Measurements from ENCODE around the gene COL20A1. TPM values are rescaled to one million over a fixed set of nuclear protein-coding genes. Genes with fewer than 3 reads are reported as not detected.
A peak's percentile ranks its signal among the peaks of the same experiment; 100 is the strongest.

COL20A1 gene
- total and polyA plus RNA-seq, 2 donors (not counting 1 experiment from before 2014, with no cell fraction given): not detected

DNA sequence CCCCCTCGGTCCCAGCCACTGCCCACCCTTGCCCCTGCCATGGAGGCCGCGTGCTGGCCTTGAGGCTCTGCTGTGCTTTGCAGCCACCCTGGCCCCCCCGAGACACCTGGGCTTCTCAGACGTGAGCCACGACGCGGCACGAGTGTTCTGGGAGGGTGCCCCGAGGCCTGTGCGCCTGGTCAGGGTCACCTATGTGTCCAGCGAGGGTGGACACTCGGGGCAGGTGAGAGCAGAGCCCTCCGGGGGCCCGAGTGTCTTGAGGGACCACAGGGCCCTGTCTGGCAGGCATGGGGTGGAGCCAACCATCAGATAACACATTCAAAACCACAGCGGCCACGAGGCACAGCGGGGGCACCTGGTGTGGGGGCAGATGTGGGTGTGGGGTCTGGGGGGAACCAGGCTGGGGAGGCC is 18.9 kb downstream of the COL20A1 start:
- H3K4me3 ChIP-seq (replicated peaks in 1 of 4; ENCODE audit: control extremely low read depth in 1 of 4, insufficient read depth in 1 of 4, low read depth in 3 of 4, low read length in 4 of 4): no peak overlapping the region
- no peaks in the 10 kb centered on the region for H3K9me3 ChIP-seq (ENCODE audit: control insufficient read depth, insufficient read depth, low read depth, low read length)
- no peaks in the 10 kb centered on the region for H4K20me1 ChIP-seq (ENCODE audit: control insufficient read depth, extremely low read depth, insufficient read depth, low read length)
- no peak overlapping the region for H2AFZ ChIP-seq (ENCODE audit: low read length)
- H3K27ac ChIP-seq (ENCODE audit: insufficient read depth, low read length): no peak overlapping the region
- H3K4me1 ChIP-seq (ENCODE audit: control insufficient read depth, extremely low read depth, insufficient read depth, low read length): no peaks in the 10 kb centered on the region
- no peak for TF ChIP-seq EZH2 (IDR thresholded peaks at IDR 0.05; ENCODE audit: low read length, missing control alignments)
- TF ChIP-seq, protein P1, sequence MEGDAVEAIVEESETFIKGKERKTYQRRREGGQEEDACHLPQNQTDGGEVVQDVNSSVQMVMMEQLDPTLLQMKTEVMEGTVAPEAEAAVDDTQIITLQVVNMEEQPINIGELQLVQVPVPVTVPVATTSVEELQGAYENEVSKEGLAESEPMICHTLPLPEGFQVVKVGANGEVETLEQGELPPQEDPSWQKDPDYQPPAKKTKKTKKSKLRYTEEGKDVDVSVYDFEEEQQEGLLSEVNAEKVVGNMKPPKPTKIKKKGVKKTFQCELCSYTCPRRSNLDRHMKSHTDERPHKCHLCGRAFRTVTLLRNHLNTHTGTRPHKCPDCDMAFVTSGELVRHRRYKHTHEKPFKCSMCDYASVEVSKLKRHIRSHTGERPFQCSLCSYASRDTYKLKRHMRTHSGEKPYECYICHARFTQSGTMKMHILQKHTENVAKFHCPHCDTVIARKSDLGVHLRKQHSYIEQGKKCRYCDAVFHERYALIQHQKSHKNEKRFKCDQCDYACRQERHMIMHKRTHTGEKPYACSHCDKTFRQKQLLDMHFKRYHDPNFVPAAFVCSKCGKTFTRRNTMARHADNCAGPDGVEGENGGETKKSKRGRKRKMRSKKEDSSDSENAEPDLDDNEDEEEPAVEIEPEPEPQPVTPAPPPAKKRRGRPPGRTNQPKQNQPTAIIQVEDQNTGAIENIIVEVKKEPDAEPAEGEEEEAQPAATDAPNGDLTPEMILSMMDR (conservative IDR thresholded peaks at IDR 0.05 in 1 of 2, IDR thresholded peaks at IDR 0.05 in 1 of 2; ENCODE audit: low read depth in 1 of 2, low read length in 2 of 2): no peak
- H3K36me3 ChIP-seq (ENCODE audit: control insufficient read depth, insufficient read depth, low read length): no peaks in the 10 kb centered on the region
- H3K27me3 ChIP-seq (ENCODE audit: control insufficient read depth, insufficient read depth, low read length): no peaks in the 10 kb centered on the region
- no peaks in the 10 kb centered on the region for H3K79me2 ChIP-seq (ENCODE audit: control insufficient read depth, insufficient read depth, low read length)
- H3K4me2 ChIP-seq (ENCODE audit: extremely low read depth, insufficient read depth, low read length): no peak overlapping the region
- no peak overlapping the region for H3K9ac ChIP-seq (ENCODE audit: insufficient read depth, low read length)
- DNase-seq (ENCODE audit: low read depth in 2 of 2): no peak

DNA sequence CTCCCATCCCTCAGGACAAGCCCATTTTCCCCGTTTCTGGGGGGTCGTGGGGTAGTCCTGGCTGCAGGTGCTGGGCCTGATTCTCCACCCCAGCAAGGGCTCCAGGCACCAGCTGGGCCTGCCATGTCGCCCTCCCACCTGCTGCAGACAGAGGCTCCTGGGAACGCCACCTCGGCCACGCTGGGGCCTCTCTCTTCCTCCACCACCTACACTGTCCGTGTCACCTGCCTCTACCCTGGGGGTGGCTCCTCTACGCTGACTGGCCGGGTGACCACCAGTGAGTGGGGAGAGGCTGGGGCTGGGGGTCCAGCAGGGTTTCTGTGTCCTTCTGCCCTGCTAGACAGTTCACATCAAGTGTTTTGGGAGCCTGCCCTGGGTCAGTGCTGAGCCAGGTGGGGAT is 19.3 kb downstream of the COL20A1 start:
- H3K9ac ChIP-seq (ENCODE audit: insufficient read depth, low read length): no peak overlapping the region
- no peak overlapping the region for H3K27ac ChIP-seq (ENCODE audit: insufficient read depth, low read length)
- H2AFZ ChIP-seq (ENCODE audit: low read length): no peak overlapping the region
- H4K20me1 ChIP-seq (ENCODE audit: control insufficient read depth, extremely low read depth, insufficient read depth, low read length): no peaks in the 10 kb centered on the region
- H3K27me3 ChIP-seq (ENCODE audit: control insufficient read depth, insufficient read depth, low read length): no peaks in the 10 kb centered on the region
- TF ChIP-seq EZH2 (IDR thresholded peaks at IDR 0.05; ENCODE audit: low read length, missing control alignments): no peak
- TF ChIP-seq, protein P1 (conservative IDR thresholded peaks at IDR 0.05 in 1 of 2, IDR thresholded peaks at IDR 0.05 in 1 of 2; ENCODE audit: low read depth in 1 of 2, low read length in 2 of 2): no peak
- DNase-seq (ENCODE audit: low read depth in 2 of 2): no peak
- H3K79me2 ChIP-seq (ENCODE audit: control insufficient read depth, insufficient read depth, low read length): no peaks in the 10 kb centered on the region
- H3K4me2 ChIP-seq (ENCODE audit: extremely low read depth, insufficient read depth, low read length): no peak overlapping the region
- H3K4me3 ChIP-seq (replicated peaks in 1 of 4; ENCODE audit: control extremely low read depth in 1 of 4, insufficient read depth in 1 of 4, low read depth in 3 of 4, low read length in 4 of 4): no peak overlapping the region
- no peaks in the 10 kb centered on the region for H3K36me3 ChIP-seq (ENCODE audit: control insufficient read depth, insufficient read depth, low read length)
- H3K4me1 ChIP-seq (ENCODE audit: control insufficient read depth, extremely low read depth, insufficient read depth, low read length): no peaks in the 10 kb centered on the region
- no peaks in the 10 kb centered on the region for H3K9me3 ChIP-seq (ENCODE audit: control insufficient read depth, insufficient read depth, low read depth, low read length)

DNA sequence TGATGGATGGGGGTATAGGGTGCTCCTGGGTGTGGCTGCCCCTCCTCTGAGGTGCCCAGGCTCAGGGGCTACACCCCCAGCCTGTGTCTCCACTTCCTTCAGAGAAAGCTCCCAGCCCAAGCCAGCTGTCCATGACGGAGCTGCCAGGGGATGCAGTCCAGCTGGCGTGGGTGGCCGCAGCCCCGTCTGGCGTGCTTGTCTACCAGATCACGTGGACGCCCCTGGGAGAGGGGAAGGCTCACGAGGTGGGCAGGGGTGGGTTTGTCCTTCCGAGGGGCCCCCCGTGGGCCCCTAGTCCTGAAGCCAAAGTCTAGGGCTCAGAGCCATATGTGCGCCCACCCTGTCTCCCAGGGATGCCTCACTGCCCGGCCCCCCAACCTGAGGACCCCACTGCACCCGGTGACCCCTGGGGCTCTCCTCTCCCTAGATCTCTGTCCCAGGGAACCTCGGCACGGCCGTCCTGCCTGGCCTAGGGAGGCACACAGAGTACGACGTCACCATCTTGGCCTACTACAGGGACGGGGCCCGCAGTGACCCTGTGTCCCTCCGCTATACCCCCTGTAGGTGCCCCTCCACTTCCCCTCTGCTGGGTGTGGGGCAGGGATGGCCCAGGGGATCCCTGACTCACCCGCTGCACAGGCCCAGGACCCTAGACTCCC is 19.8 kb downstream of the COL20A1 start:
- DNase-seq (ENCODE audit: low read depth in 2 of 2): peak in 1 of 2 donors; percentile 69
- H4K20me1 ChIP-seq (ENCODE audit: control insufficient read depth, extremely low read depth, insufficient read depth, low read length): no peaks in the 10 kb centered on the region

More for the DNA sequence above, 19.8 kb downstream of the COL20A1 start:
- H3K4me2 ChIP-seq (ENCODE audit: extremely low read depth, insufficient read depth, low read length): no peak overlapping the region
- no peaks in the 10 kb centered on the region for H3K9me3 ChIP-seq (ENCODE audit: control insufficient read depth, insufficient read depth, low read depth, low read length)
- H3K27me3 ChIP-seq (ENCODE audit: control insufficient read depth, insufficient read depth, low read length): no peaks in the 10 kb centered on the region
- H3K9ac ChIP-seq (ENCODE audit: insufficient read depth, low read length): no peak overlapping the region
- no peaks in the 10 kb centered on the region for H3K79me2 ChIP-seq (ENCODE audit: control insufficient read depth, insufficient read depth, low read length)
- H3K27ac ChIP-seq (ENCODE audit: insufficient read depth, low read length): no peak overlapping the region
- TF ChIP-seq, protein P1 (conservative IDR thresholded peaks at IDR 0.05 in 1 of 2, IDR thresholded peaks at IDR 0.05 in 1 of 2; ENCODE audit: low read depth in 1 of 2, low read length in 2 of 2): no peak
- no peak for TF ChIP-seq EZH2 (IDR thresholded peaks at IDR 0.05; ENCODE audit: low read length, missing control alignments)
- no peak overlapping the region for H3K4me3 ChIP-seq (replicated peaks in 1 of 4; ENCODE audit: control extremely low read depth in 1 of 4, insufficient read depth in 1 of 4, low read depth in 3 of 4, low read length in 4 of 4)
- no peaks in the 10 kb centered on the region for H3K36me3 ChIP-seq (ENCODE audit: control insufficient read depth, insufficient read depth, low read length)
- H2AFZ ChIP-seq (ENCODE audit: low read length): no peak overlapping the region
- H3K4me1 ChIP-seq (ENCODE audit: control insufficient read depth, extremely low read depth, insufficient read depth, low read length): no peaks in the 10 kb centered on the region

All from fibroblast of lung (primary cell).